LNCaP clone FGC (cell line): ENCODE data around the gene PLA2G4F.

Source experiments
- DNase-seq: peaks from one replicate; pipeline ENCODE4 v3.0.0-alpha.2; 2011; ENCODE audit warnings: low read depth
- H3K4me3 ChIP-seq: 2 replicates; pipeline ENCODE4 v1.5.1; 2011; ENCODE audit warnings: mild to moderate bottlenecking, low read depth, low read length, control low read depth
- TF ChIP-seq, protein P1 (sequence below): IDR thresholded peaks from 2 replicates; pipeline ENCODE4 v1.5.1; 2012; ENCODE audit warnings: mild to moderate bottlenecking; ENCODE audit not compliant: control insufficient read depth, insufficient read depth; ENCODE audit errors: extremely low read depth

Gene PLA2G4F

DNA sequence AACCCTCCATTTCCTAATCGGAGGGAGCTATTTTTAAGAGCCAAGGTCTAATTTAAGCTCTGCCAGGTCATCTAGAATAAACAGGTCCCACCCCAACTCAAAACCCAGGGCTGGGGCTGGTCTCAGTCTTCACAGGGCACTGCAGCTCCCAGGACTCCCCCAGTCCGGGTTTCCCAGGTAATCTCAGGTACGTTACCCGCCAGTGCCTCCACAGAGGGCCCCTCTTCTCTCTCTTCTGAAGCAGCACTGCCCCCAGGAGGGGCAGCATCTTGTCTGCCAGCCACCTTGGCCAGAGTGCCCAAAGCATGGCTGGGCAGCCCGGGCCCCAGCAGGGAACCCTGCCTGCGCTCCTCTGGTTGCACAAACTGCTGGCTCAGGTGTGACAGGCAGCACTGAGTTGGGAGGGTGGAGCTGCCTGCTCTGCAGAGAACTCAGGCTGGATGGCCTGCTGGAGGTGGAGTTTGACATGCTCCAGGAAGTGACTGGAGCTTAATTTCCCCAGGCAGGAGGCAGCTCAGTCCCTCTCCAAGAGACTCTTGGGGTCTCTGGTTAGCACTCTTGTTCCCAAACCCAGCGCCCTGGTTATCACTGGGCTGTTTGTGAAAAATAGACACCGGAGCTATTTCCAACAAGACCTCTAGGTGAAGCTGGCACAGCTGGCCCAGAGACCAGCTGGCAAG, at the start of gene PLA2G4F:
Gene PLA2G4F, minus strand, starts transcription at position 394 of the 680 bp plus-strand sequence. Its CDS starts 87 bp downstream, at position 307.
- peak within 1 kb of the TSS; percentile 57 for H3K4me3 ChIP-seq
- peak; percentile 74 for DNase-seq

DNA sequence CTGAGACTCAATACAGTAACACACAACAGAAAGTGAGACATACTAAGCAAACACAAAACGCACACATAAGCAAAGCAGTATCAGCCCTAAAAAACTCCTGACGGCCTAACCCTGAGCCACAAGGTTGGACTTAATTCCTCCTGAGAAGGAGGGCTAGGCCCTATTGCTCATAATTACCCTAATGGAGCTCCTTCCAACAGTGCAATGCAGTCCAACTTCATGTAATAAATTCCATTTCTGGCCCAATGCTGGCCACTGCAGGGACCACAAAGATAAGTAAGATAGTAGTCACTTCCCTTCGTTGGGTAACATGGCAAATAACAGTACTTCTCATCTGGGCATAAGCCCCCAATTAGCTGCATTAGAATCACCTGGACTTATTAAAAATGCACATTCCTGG, 47.5 kb upstream of the PLA2G4F start:
- no peak for DNase-seq
- no peak overlapping the region for H3K4me3 ChIP-seq
- TF ChIP-seq, protein P1, sequence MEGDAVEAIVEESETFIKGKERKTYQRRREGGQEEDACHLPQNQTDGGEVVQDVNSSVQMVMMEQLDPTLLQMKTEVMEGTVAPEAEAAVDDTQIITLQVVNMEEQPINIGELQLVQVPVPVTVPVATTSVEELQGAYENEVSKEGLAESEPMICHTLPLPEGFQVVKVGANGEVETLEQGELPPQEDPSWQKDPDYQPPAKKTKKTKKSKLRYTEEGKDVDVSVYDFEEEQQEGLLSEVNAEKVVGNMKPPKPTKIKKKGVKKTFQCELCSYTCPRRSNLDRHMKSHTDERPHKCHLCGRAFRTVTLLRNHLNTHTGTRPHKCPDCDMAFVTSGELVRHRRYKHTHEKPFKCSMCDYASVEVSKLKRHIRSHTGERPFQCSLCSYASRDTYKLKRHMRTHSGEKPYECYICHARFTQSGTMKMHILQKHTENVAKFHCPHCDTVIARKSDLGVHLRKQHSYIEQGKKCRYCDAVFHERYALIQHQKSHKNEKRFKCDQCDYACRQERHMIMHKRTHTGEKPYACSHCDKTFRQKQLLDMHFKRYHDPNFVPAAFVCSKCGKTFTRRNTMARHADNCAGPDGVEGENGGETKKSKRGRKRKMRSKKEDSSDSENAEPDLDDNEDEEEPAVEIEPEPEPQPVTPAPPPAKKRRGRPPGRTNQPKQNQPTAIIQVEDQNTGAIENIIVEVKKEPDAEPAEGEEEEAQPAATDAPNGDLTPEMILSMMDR: no peak

More for the DNA sequence above, at the start of gene PLA2G4F:
- TF ChIP-seq, protein P1: peak; percentile 10; the same call in 1 of the 2 replicates

GRCh38 chr15:42202653-42203052, 46.2 kb upstream of the PLA2G4F start:
- no peak for DNase-seq
- H3K4me3 ChIP-seq: no peak overlapping the region
- TF ChIP-seq, protein P1: no peak

- TF ChIP-seq, protein P1: no peak
- no peak overlapping the region for H3K4me3 ChIP-seq
- DNase-seq: no peak
These were observed 45.4 kb upstream of the PLA2G4F start for GRCh38 chr15:42201801-42202200.

DNA sequence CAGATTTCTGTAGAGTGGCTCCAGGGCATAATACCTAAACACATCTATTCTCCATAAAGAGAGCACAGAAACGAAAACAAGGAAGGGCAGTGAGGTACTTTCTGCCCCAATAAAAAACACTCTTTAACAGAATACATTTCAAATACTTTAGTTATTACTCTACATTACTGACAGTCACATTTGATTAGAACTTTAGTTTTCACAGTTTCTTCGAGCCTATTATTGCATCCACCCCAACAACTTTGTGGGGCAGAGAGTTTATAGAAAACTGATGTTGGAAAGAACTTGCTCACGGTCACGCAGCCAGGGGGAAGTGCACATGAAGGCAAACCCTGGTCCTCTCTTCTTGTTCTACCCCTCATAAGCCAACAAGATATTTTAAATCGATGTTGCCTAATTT, 42.7 kb upstream of the PLA2G4F start:
- H3K4me3 ChIP-seq: no peak overlapping the region
- DNase-seq: no peak
- TF ChIP-seq, protein P1: no peak

GRCh38 chr15:42198516-42198915, 42.1 kb upstream of the PLA2G4F start:
- no peak for DNase-seq
- TF ChIP-seq, protein P1: no peak
- H3K4me3 ChIP-seq: no peak overlapping the region

- TF ChIP-seq, protein P1: no peak
- no peak overlapping the region for H3K4me3 ChIP-seq
- DNase-seq: no peak
These were observed 38.1 kb upstream of the PLA2G4F start for GRCh38 chr15:42194513-42194912.
